ENCODE measurements around the gene FANCE.

Gene FANCE

DNA sequence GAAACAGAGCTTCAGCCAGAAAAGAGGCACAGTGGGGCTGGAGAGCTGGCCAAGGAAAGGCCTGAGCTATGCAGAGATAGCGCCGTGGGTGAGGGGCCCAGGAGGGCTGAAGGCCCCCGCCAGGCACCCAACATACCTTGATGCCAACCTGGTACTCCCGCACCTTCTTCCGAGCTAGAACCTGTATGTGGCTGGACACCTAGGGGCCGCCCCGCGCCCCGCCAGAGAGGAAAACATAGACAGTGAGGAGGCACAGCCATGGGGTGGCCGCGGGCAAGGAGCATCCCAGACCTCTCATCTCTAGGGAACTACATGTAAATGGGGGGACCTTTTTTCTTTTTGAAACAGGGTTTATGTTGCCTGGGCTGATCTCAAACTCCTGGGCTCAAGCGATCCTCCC is 28.0 kb downstream of the FANCE start:
- Histone ChIP-seq H3K4me3 (ENCODE audit: low read length) (no peak overlapping the region), H3K9me3 (ENCODE audit: control insufficient read depth, low read depth, low read length) (no peaks in the 10 kb centered on the region), H3K27ac (ENCODE audit: low read length) (no peak overlapping the region), H3K27me3 (ENCODE audit: control insufficient read depth, insufficient read depth, low read length) (no peaks in the 10 kb centered on the region), H3K9ac (ENCODE audit: low read length) (no peak overlapping the region), H3K36me3 (ENCODE audit: control insufficient read depth, low read depth, low read length) (no peaks in the 10 kb centered on the region), H3K4me1 (ENCODE audit: control insufficient read depth, low read depth, low read length) (peaks cover 6% of the 10 kb centered on the region)

DNA sequence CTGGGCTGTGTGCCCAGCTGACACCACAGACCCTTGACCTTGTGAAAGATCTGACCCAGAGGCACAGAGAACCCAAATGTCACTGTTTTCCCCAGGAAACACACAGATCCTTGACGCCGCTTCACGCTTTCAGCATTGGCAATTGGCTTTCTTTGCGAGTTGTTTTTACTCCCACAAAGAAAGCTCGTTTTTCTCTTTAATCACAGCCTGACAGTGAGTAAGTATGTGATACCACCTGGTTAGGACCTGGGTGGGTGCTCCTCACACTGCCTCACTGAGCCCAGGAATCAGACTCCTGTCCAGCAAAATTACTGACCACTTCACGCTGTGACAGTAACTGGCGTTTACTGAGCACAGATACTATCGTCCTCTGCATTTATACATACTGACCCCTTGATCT is 29.1 kb downstream of the FANCE start:
- Histone ChIP-seq H3K9me3 (ENCODE audit: control insufficient read depth, low read depth, low read length) (no peaks in the 10 kb centered on the region), H3K9ac (ENCODE audit: low read length) (no peak overlapping the region), H3K27me3 (ENCODE audit: control insufficient read depth, insufficient read depth, low read length) (no peaks in the 10 kb centered on the region), H3K4me1 (ENCODE audit: control insufficient read depth, low read depth, low read length) (peaks cover 16% of the 10 kb centered on the region), H3K27ac (ENCODE audit: low read length) (no peak overlapping the region), H3K4me3 (ENCODE audit: low read length) (no peak overlapping the region), H3K36me3 (ENCODE audit: control insufficient read depth, low read depth, low read length) (no peaks in the 10 kb centered on the region)

DNA sequence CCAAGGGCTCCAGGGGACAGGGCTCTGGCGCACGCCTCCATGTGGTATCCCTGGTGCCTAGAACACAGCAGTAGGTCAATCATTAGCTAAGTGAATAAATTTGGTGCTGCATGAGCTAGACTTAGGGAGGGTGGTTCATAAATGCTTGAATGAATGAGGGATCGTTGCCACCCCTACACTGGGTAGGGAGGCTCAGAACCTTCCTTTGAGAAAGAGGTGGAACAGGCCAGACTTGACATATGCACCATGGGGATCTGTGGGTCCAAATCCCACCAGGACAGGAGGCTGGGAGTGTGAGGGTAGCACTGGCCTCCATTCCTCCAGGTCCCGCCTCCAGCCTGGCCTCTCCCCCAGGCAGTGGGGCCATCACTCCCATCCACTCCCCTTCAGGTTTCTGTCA is 30.9 kb downstream of the FANCE start:
- Histone ChIP-seq H3K9ac (ENCODE audit: low read length) (no peak overlapping the region), H3K27me3 (ENCODE audit: control insufficient read depth, insufficient read depth, low read length) (no peaks in the 10 kb centered on the region), H3K36me3 (ENCODE audit: control insufficient read depth, low read depth, low read length) (no peaks in the 10 kb centered on the region), H3K27ac (ENCODE audit: low read length) (no peak overlapping the region), H3K4me1 (ENCODE audit: control insufficient read depth, low read depth, low read length) (peaks cover 33% of the 10 kb centered on the region), H3K9me3 (ENCODE audit: control insufficient read depth, low read depth, low read length) (no peaks in the 10 kb centered on the region), H3K4me3 (ENCODE audit: low read length) (no peak overlapping the region)

DNA sequence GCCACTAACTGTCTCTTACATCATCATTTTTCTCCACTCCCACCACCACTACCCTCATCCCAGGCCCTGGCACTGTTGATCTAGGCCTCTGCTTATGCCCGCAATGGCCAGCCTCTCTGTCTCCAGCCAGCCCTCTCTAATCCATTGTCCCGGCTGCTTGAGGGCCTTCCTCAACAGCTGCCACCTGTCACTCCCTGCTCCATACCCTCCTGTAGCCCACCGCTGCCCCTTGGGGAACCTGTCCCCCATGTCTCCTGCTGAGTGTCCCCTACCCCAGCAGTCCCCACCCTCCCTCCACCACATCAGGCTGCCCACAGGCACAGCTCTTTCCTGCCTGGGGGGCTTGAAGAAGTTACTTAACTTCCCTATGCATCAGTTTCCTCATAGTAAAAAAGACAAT is 31.4 kb downstream of the FANCE start:
- no peak overlapping the region for H3K27ac ChIP-seq (ENCODE audit: low read length)
- H3K36me3 ChIP-seq (ENCODE audit: control insufficient read depth, low read depth, low read length), result no peaks in the 10 kb centered on the region
- no peak overlapping the region for H3K9ac ChIP-seq (ENCODE audit: low read length)
- H3K9me3 ChIP-seq (ENCODE audit: control insufficient read depth, low read depth, low read length), result no peaks in the 10 kb centered on the region
- H3K27me3 ChIP-seq (ENCODE audit: control insufficient read depth, insufficient read depth, low read length), result no peaks in the 10 kb centered on the region
- H3K4me3 ChIP-seq (ENCODE audit: low read length), result no peak overlapping the region
- peaks cover 37% of the 10 kb centered on the region for H3K4me1 ChIP-seq (ENCODE audit: control insufficient read depth, low read depth, low read length)

DNA sequence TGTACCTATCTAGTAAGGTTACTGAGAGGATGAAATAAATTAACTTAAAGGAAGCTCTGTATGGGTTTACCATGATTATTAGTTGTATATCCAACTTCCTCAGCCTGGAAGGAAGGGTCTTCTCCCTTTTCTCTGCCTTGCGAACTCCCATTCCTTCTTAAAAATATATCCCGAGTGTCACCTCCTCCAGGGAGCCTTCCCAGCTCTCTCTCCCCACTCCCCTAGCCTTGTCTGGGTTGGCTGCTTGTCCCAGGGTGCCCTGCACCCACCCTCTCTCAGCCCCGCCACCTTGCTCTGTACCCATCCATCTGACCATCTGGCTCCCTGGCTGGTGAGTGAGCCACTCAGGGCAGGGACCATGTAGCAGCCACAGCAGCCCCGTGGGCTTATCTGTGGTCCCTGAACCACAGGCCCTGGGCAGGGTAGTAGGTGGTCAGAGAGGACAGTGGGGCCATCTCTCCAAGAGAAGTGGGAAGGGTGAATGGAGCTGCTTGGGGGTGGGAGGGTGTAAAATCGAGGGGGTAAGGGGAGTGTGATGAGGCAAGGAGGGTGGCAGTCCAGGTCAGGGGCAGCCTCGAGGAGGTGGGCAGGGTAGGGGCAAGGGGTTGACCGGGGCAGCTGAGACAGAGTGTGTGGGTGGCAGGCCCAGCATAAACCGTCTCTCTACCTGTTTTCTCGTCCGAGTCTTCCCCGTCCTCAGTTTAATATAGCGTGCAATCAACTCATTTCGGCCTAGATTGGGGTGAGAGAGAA is 31.9 kb downstream of the FANCE start:
- H3K4me3 ChIP-seq (ENCODE audit: low read length), result no peak overlapping the region
- H3K36me3 ChIP-seq (ENCODE audit: control insufficient read depth, low read depth, low read length), result no peaks in the 10 kb centered on the region
- H3K27ac ChIP-seq (ENCODE audit: low read length), result no peak overlapping the region
- H3K27me3 ChIP-seq (ENCODE audit: control insufficient read depth, insufficient read depth, low read length), result no peaks in the 10 kb centered on the region
- H3K9ac ChIP-seq (ENCODE audit: low read length), result no peak overlapping the region
- H3K9me3 ChIP-seq (ENCODE audit: control insufficient read depth, low read depth, low read length), result no peaks in the 10 kb centered on the region
- H3K4me1 ChIP-seq (ENCODE audit: control insufficient read depth, low read depth, low read length), result peaks cover 37% of the 10 kb centered on the region

DNA sequence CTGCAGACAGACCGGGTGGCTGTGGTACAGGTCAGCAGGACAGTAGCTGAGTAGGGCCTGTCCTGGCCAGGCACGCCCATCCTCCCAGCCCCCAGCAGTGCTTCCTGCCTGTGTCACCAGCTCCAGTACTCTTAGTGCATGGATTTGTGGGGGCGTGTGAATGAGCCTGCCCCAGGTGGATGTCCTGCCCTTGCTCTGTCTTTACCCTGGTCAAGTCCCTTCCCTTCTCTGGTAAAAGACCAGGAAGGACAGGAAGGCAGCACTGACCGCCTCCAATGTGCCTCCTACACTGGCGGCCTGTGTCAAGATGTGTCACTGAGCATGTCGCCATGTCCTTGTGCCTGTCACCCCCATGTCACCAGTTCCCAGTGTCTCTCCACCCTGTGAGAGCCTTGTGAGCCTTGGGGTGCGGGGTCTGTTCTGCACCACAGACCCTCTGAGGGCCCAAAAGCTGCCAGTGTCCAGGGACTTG is 32.8 kb downstream of the FANCE start:
- peaks cover 38% of the 10 kb centered on the region for H3K4me1 ChIP-seq (ENCODE audit: control insufficient read depth, low read depth, low read length)
- H3K9ac ChIP-seq (ENCODE audit: low read length), result peak overlapping the region; percentile 85
- no peaks in the 10 kb centered on the region for H3K27me3 ChIP-seq (ENCODE audit: control insufficient read depth, insufficient read depth, low read length)
- H3K9me3 ChIP-seq (ENCODE audit: control insufficient read depth, low read depth, low read length), result no peaks in the 10 kb centered on the region
- peak overlapping the region; percentile 60 for H3K4me3 ChIP-seq (ENCODE audit: low read length)
- H3K27ac ChIP-seq (ENCODE audit: low read length), result peak overlapping the region; percentile 56
- H3K36me3 ChIP-seq (ENCODE audit: control insufficient read depth, low read depth, low read length), result no peaks in the 10 kb centered on the region

DNA sequence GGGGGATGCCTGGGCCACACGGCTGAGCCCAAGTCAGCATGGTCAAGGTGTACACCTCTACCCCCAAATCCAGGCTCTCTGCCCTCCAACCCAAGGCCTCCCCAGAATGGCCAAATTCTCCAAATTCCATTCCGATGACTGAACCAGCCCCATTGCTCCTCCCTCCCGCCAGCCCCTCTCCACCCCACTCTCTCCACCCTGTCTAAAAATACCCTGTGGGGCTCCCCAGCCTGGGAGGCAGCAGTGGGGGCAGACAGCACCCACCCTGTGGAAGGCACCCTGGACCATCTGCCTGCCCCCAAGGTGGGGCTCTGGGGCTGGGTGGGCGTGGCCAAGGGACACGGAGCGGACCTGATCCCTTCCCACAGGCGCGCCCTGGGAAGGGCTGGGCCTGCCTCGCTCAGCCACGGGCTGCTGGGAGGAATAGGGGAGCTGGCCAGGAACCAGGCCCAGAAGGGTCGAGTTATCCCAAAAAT is 33.3 kb downstream of the FANCE start:
- Histone ChIP-seq H3K27ac (ENCODE audit: low read length) (peak overlapping the region; percentile 94), H3K9ac (ENCODE audit: low read length) (peak overlapping the region; percentile 85), H3K36me3 (ENCODE audit: control insufficient read depth, low read depth, low read length) (no peaks in the 10 kb centered on the region), H3K4me1 (ENCODE audit: control insufficient read depth, low read depth, low read length) (peaks cover 42% of the 10 kb centered on the region), H3K9me3 (ENCODE audit: control insufficient read depth, low read depth, low read length) (no peaks in the 10 kb centered on the region), H3K4me3 (ENCODE audit: low read length) (peak overlapping the region; percentile 60), H3K27me3 (ENCODE audit: control insufficient read depth, insufficient read depth, low read length) (no peaks in the 10 kb centered on the region)

DNA sequence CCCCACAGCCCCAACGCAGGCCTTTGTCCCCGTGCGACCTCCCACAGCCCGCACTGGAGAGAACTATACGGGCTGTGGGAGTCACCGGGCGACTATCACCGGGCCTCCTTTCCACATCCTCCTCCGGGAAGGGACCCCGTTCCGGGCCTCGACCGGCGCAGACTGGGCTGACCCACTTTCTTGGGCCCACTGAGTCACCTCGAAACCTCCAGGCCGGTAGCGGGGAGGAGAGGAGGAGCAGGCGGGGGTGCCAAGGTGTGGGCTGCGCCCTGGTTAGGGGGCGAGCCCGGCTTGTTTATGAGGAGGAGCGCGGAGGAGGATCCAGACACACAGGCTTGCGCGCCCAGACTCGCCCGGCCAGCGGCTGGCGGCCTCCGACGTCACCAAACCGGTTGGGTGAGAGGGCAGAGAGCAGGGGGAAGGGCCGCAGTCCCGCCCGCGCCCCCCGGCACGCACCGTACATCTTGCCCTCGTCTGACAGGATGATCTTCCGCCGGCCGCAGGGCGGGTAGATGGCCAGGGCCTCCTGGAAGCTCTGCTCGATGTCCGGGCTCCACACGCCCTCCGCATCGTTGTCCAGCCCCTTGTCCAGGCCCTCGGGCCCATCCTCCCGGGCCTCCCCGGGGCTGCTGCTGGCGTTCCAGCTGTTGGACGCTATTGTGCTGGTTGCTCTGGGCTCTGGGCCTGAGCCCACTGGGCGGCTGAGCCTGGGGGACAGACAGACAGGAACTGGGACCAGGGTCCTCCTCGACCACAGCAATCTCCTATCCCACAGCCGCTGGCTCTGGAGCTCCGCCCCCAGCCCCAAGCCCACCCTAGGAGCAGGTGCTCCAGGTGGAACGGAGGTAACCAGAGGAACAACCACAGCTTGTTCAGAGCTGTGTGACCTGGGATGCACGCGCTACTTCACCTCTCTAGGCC is 34.1 kb downstream of the FANCE start:
- Histone ChIP-seq H3K9me3 (ENCODE audit: control insufficient read depth, low read depth, low read length) (no peaks in the 10 kb centered on the region), H3K27ac (ENCODE audit: low read length) (peak overlapping the region; percentile 94), H3K4me3 (ENCODE audit: low read length) (peak overlapping the region; percentile 60), H3K9ac (ENCODE audit: low read length) (peak overlapping the region; percentile 85), H3K36me3 (ENCODE audit: control insufficient read depth, low read depth, low read length) (no peaks in the 10 kb centered on the region), H3K4me1 (ENCODE audit: control insufficient read depth, low read depth, low read length) (peaks cover 50% of the 10 kb centered on the region), H3K27me3 (ENCODE audit: control insufficient read depth, insufficient read depth, low read length) (no peaks in the 10 kb centered on the region)

DNA sequence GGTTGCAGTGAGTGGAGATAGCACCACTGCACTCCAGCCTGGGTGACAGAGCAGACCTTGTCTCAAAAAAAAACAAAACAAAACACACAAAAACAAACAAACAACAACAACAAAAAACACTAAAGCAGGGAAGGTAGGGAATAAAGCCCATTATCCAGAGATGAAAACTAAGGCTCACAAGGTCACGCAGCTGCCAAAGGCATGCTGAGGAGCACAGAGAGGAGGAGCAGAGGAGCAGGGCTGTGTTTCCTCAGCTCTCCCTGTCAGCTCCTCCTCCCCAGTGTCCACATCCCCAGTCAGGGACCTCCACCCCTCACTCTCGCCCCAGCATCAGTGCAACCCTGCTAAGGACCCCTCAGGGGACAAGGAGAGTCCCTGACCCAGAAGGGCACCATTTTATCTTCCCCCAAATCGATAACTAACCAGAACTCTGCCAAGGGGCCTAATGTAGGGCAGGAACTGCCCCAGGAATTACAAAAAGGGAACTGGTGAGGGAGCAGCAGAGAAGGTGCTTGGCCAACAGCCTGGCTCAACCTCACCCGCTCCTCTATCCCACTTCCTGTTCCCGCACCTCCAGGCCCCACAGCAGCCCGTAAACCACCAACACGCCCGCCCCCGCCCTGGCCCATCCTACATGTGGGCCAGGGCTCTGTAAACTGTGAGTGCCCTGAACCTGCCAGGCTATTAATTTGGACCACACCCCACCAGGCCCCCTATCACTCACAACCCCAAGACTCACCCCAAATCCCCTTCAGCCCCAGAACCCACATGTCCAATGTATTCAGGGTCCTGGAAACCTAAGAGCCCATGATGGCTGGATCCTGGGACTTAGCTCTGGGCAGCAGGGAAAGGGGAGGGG is 35.7 kb downstream of the FANCE start:
- Histone ChIP-seq H3K27ac (ENCODE audit: low read length) (no peak overlapping the region), H3K4me1 (ENCODE audit: control insufficient read depth, low read depth, low read length) (peaks cover 66% of the 10 kb centered on the region), H3K27me3 (ENCODE audit: control insufficient read depth, insufficient read depth, low read length) (no peaks in the 10 kb centered on the region), H3K4me3 (ENCODE audit: low read length) (no peak overlapping the region), H3K9me3 (ENCODE audit: control insufficient read depth, low read depth, low read length) (no peaks in the 10 kb centered on the region), H3K9ac (ENCODE audit: low read length) (no peak overlapping the region), H3K36me3 (ENCODE audit: control insufficient read depth, low read depth, low read length) (no peaks in the 10 kb centered on the region)

DNA sequence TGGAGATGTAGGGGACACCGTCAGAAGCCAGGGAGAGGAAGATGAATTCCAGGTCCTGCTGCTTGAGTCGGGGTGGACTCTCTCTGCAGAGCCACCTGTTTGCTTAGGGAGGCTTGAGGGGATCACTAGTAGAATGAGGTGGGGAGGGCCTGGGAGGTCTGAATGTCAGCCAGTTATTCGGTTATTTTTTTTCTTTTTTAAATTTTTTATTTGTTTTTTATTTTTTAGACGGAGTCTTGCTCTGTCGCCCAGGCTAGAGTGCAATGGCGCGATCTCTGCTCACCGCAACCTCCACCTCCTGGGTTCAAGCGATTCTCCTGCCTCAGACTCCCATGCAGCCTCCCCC is 36.4 kb downstream of the FANCE start:
- no peak overlapping the region for H3K4me3 ChIP-seq (ENCODE audit: low read length)
- H3K27ac ChIP-seq (ENCODE audit: low read length), result no peak overlapping the region

DNA sequence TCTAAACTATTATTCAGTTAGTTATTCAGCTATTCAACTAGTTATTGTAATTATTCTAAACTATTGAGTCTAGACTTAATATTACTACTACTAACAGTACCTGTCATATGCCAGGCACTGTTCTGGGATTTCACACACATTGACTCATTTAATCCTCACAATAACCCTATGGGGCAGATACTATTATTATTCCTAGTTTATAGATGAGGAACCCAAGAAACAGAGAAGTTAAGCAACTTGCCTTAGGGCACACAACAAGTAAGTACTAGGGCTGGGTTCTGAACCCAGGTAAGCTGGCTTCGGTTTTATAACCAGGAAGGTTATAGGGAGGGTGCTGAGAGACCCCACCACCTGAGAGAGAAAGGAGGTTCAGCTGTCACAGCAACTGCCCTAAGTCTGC is 36.9 kb downstream of the FANCE start:
- H3K4me1 ChIP-seq (ENCODE audit: control insufficient read depth, low read depth, low read length), result peaks cover 78% of the 10 kb centered on the region
- H3K27ac ChIP-seq (ENCODE audit: low read length), result no peak overlapping the region
- H3K9me3 ChIP-seq (ENCODE audit: control insufficient read depth, low read depth, low read length), result no peaks in the 10 kb centered on the region

More for the DNA sequence above, 36.4 kb downstream of the FANCE start:
- Histone ChIP-seq H3K27me3 (ENCODE audit: control insufficient read depth, insufficient read depth, low read length) (no peaks in the 10 kb centered on the region), H3K36me3 (ENCODE audit: control insufficient read depth, low read depth, low read length) (no peaks in the 10 kb centered on the region), H3K9ac (ENCODE audit: low read length) (no peak overlapping the region), H3K4me1 (ENCODE audit: control insufficient read depth, low read depth, low read length) (peaks cover 72% of the 10 kb centered on the region), H3K9me3 (ENCODE audit: control insufficient read depth, low read depth, low read length) (no peaks in the 10 kb centered on the region)

More for the DNA sequence above, 36.9 kb downstream of the FANCE start:
- Histone ChIP-seq H3K27me3 (ENCODE audit: control insufficient read depth, insufficient read depth, low read length) (no peaks in the 10 kb centered on the region), H3K36me3 (ENCODE audit: control insufficient read depth, low read depth, low read length) (no peaks in the 10 kb centered on the region), H3K4me3 (ENCODE audit: low read length) (no peak overlapping the region), H3K9ac (ENCODE audit: low read length) (no peak overlapping the region)
